Lung (tissue), 12 donors: Measurements from ENCODE around the gene ITGB1BP1. TPM values are rescaled to one million over a fixed set of nuclear protein-coding genes. Genes with fewer than 3 reads are reported as not detected.

Experiments
- ATAC-seq: fragments of 200-7000 bp; cut with Tn5 transposase; one replicate; pipeline ENCODE4 v1.9.1; 2020; ENCODE audit warnings: moderate number of reproducible peaks; ENCODE audit not compliant: insufficient read depth, low FRiP score
- DNase-seq, 3 donors: peaks; one replicate each; pipeline ENCODE4 v3.0.0-alpha.2; 2013 to 2017
- H3K27ac ChIP-seq, 2 donors: one replicate each; pipeline ENCODE4 v1.5.1; 2013; ENCODE audit warnings: mild to moderate bottlenecking in 2 of 2, moderate library complexity in 2 of 2, control low read depth in 1 of 2, inconsistent platforms in 1 of 2, low read depth in 1 of 2, low read length in 1 of 2
- H3K27me3 ChIP-seq, 3 donors: one replicate each; pipeline ENCODE4 v1.5.1; 2013; ENCODE audit warnings: low read length in 2 of 3; ENCODE audit not compliant: control insufficient read depth in 3 of 3, insufficient read depth in 3 of 3
- H3K36me3 ChIP-seq, 4 donors: one replicate each; pipeline ENCODE4 v1.5.1; 2013; ENCODE audit warnings: low read length in 4 of 4, mild to moderate bottlenecking in 1 of 4, moderate library complexity in 1 of 4; ENCODE audit not compliant: control insufficient read depth in 4 of 4, insufficient read depth in 4 of 4
- H3K4me1 ChIP-seq, 5 donors: one replicate each; pipeline ENCODE4 v1.5.1; 2013; ENCODE audit warnings: low read length in 5 of 5, mild to moderate bottlenecking in 2 of 5, moderate library complexity in 1 of 5; ENCODE audit not compliant: control insufficient read depth in 5 of 5, insufficient read depth in 5 of 5
- H3K4me3 ChIP-seq: one replicate; pipeline ENCODE4 v1.5.1; 2013; ENCODE audit warnings: mild to moderate bottlenecking, control low read depth, moderate library complexity
- H3K9ac ChIP-seq, 2 donors: one replicate each; pipeline ENCODE4 v1.5.1; 2013; ENCODE audit warnings: low read length in 2 of 2, control low read depth in 1 of 2; ENCODE audit not compliant: insufficient read depth in 1 of 2
- H3K9me3 ChIP-seq, 4 donors: one replicate each; pipeline ENCODE4 v1.5.1; 2013; ENCODE audit warnings: low read length in 3 of 4, mild to moderate bottlenecking in 1 of 4, moderate library complexity in 1 of 4; ENCODE audit not compliant: control insufficient read depth in 4 of 4, insufficient read depth in 3 of 4
- WGBS, 2 donors: extraction: QIAGEN DNeasy Blood & Tissue Kit; methylation state at CpG; one replicate each; pipeline ENCODE4 v1.1.7; 2013; 5-methylcytosine and 5-hydroxymethylcytosine counted together
- polyA plus RNA-seq, 2 donors: library from polyadenylated mRNA; stranded (reverse); fragments of 200-250 nt; gene quantifications; one replicate each; pipeline ENCODE4 v1.2.1, GENCODE V29; 2013
- total RNA-seq, 2 donors: library from RNA; depleted of rRNA in 1 of 2; stranded (reverse); fragments of >200 nt in 1 of 2; gene quantifications; one replicate each; pipeline ENCODE4 v1.2.1, GENCODE V29; 2014 to 2021
- TF ChIP-seq, protein P1 (sequence below): IDR thresholded peaks from 2 replicates; pipeline ENCODE4 v1.5.1; 2012; ENCODE audit warnings: mild to moderate bottlenecking; ENCODE audit errors: control extremely low read depth, extremely low read depth
- donor health status: control.
- donor health status: control.
- donor health status: Bipolar disorder and iron deficiency.
- donor health status: healthy.
- donor health status: DM: yes; HTN: yes; CAD: no.

Gene ITGB1BP1
- total and polyA plus RNA-seq, 4 donors: 32.4 to 100 (median 62.6) TPM

DNA sequence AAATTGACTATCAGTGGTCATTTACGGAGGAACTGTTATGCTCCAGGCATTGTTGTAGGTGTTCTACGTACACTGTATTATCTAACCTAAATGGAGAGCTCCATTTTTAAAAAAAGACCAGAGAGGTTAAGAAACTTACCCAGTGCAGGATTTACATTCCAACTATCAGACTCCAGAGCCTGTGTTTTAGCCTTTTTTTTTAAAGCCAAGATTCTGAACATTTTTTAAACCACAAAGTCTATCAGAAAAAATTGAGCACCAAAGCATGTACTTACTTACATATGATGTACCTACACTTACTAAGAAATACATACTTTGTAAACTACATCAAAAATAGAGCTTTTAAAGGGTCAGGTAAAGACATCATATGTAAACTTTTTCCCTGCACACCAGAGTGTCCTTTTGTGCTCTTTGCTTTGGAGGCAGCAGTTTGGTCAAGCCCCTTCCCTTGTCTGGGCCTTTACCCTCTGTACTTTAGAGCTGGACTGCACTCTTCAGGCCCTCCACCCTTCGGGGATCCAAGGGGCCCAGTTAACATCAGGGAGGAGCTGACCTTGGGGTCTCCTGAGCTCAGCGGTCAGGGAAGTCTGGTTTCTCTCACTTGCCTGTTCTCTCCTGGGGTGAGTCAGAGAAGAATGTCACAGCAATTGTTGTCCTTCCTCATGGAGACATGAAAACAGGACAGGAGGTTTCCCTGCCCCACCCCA, 58.4 kb downstream of the ITGB1BP1 start:
- Histone ChIP-seq H3K4me3 (no peak overlapping the region), H3K4me1 (peaks cover 0 to 3% (median 0%) of the 10 kb centered on the region in 5 donors), H3K36me3 (peaks cover 0 to 23% (median 13%) of the 10 kb centered on the region in 4 donors), H3K27me3 (no peaks in the 10 kb centered on the region), H3K9me3 (no peaks in the 10 kb centered on the region), H3K9ac (no peak overlapping the region), H3K27ac (no peak overlapping the region)
- WGBS, 2 donors: 69 to 92% methylated on average over 4 of the region's 4 CpGs
- DNase-seq (no peak), ATAC-seq (no peak)
- TF ChIP-seq, protein P1, sequence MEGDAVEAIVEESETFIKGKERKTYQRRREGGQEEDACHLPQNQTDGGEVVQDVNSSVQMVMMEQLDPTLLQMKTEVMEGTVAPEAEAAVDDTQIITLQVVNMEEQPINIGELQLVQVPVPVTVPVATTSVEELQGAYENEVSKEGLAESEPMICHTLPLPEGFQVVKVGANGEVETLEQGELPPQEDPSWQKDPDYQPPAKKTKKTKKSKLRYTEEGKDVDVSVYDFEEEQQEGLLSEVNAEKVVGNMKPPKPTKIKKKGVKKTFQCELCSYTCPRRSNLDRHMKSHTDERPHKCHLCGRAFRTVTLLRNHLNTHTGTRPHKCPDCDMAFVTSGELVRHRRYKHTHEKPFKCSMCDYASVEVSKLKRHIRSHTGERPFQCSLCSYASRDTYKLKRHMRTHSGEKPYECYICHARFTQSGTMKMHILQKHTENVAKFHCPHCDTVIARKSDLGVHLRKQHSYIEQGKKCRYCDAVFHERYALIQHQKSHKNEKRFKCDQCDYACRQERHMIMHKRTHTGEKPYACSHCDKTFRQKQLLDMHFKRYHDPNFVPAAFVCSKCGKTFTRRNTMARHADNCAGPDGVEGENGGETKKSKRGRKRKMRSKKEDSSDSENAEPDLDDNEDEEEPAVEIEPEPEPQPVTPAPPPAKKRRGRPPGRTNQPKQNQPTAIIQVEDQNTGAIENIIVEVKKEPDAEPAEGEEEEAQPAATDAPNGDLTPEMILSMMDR: no peak

DNA sequence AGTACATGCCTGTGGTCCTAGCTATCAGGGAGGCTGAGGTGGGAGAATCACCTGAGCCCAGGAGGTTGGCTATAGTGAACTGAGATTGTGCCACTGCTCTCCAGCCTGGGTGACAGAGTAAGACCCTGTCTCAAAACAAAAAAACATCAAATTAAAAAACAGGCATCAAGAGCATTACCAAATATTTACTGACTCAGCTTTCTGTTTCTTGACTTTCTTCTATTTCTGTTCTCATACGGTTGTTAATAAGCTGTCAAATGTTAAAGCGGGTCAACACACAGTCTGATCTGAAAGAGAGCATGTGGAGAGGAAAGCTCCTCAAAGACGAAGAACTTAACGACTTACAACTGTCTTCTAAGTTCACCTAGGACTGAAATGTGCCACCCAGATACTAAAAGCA, 59.0 kb downstream of the ITGB1BP1 start:
- DNase-seq (no peak), ATAC-seq (no peak)
- Histone ChIP-seq H3K36me3 (peaks cover 0 to 26% (median 13%) of the 10 kb centered on the region in 4 donors), H3K9ac (no peak overlapping the region), H3K27me3 (no peaks in the 10 kb centered on the region), H3K27ac (no peak overlapping the region), H3K4me3 (no peak overlapping the region), H3K4me1 (peaks cover 0 to 3% (median 0%) of the 10 kb centered on the region in 5 donors), H3K9me3 (no peaks in the 10 kb centered on the region)
- TF ChIP-seq, protein P1: no peak
- WGBS, 2 donors: 90 to 91% methylated on average over 4 of the region's 4 CpGs

DNA sequence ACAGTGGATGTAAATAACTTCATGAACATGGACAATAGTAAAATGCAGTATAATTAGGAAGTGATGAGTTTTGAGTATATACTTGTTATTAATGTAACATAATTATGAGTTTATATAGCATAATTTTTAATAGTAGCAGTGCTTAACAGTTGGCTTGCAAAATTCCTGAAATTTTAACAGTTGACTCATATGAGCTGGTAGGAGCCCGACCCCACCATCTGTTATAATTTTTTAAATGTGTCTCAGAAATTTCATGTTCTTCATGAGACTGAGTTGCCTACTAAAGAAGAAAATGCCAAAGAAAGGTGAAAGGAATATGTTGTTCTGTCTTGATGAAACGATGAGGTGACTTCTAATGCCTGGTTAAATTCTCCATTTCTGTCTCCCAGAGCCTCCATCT, 62.6 kb downstream of the ITGB1BP1 start:
- TF ChIP-seq, protein P1: no peak
- H3K27ac ChIP-seq: no peak overlapping the region
- no peak for ATAC-seq
- H3K27me3 ChIP-seq: no peaks in the 10 kb centered on the region
- H3K4me1 ChIP-seq: peaks cover 0 to 10% (median 3%) of the 10 kb centered on the region in 5 donors
- 87 to 94% methylated on average over 2 of the region's 2 CpGs for WGBS, 2 donors
- no peaks in the 10 kb centered on the region for H3K9me3 ChIP-seq
- peaks cover 0 to 19% (median 12%) of the 10 kb centered on the region in 4 donors for H3K36me3 ChIP-seq
- H3K9ac ChIP-seq: no peak overlapping the region
- no peak overlapping the region for H3K4me3 ChIP-seq
- no peak for DNase-seq
